WI38 (cell line): ENCODE measurements around the gene CFAP97.

ENCODE experiments used
- H3K4me3 ChIP-seq: 2 replicates; pipeline ENCODE4 v1.5.1; 2011; ENCODE audit warnings: low read depth, mild to moderate bottlenecking, control low read depth, low read length
- CTCF ChIP-seq: IDR thresholded peaks from 2 replicates; pipeline ENCODE4 v1.5.1; 2012; ENCODE audit warnings: low read depth, mild to moderate bottlenecking, control low read depth, low read length

The CFAP97 gene

GRCh38 chr4:185112104-185112503 is 91.7 kb downstream of the CFAP97 start:
- no peak overlapping the region for H3K4me3 ChIP-seq
- no peak for TF ChIP-seq CTCF

DNA sequence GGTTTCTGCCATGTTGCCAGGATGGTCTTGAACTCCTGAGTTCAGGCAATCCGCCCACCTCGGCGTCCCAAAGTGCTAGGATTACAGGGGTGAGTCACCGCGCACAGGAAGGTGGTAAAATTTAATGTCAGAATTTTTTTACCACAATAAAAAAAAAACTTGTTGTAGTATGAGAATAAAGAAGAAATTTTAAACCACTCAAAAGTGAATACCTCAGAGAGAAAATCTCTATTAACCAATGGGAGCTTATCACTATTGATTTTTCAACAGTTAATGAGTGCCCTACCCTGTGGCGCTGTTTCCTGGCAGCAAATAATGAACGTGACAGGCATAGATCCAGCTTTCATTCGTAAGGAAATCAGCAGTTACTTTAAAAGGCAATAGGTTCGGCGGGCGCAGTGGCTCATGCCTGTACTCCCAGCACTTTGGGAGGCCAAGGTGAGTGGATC is 93.4 kb downstream of the CFAP97 start:
- no peak for TF ChIP-seq CTCF
- no peak overlapping the region for H3K4me3 ChIP-seq

GRCh38 chr4:185109736-185110135 is 94.1 kb downstream of the CFAP97 start:
- no peak overlapping the region for H3K4me3 ChIP-seq

More at GRCh38 chr4:185109736-185110135, 94.1 kb downstream of the CFAP97 start:
- no peak for TF ChIP-seq CTCF
